Heart left ventricle (tissue), 13 donors: ENCODE data around the gene ELOVL2.

Experiments
- CTCF ChIP-seq, 12 donors: fragments of 200-600 bp; sonication (generic) in 4 of 12; IDR thresholded peaks; one replicate each; pipeline versions ENCODE4 v1.5.0 to v1.8.0; 2018 to 2022; ENCODE audit warnings: antibody characterized with exemption in 12 of 12, mild to moderate bottlenecking in 5 of 12
- POLR2A ChIP-seq, 2 donors: fragments of 450-650 bp; IDR thresholded peaks; one replicate each; pipeline ENCODE4 v1.6.1; 2017; ENCODE audit warnings: antibody characterized with exemption in 2 of 2, mild to moderate bottlenecking in 2 of 2, moderate library complexity in 2 of 2
- donor health status: ischemic (EF 13 %, LVEDD 7.1; RV severe dilation, severe dysfunction).
- donor health status: DM: no; HTN: yes; CAD: no.
- donor health status: DM: no; HTN: no; CAD: no.
- donor health status: ischemic (EF 25% LVEDD 6.9; RV normal size, moderate dysfunction).
- donor health status: ischemic (EF 25% LVEDD 5.7; RV mildly dilated, moderate dysfunction).
- donor health status: ischemic (EF 35%, LVEDD 5.7; RV mildly dilated, moderate dysfunction).
- donor health status: nonischemic (EF 11% LVEDD 7.7; RV severe dilation, severe dysfunction).
- donor health status: DM: yes; HTN: yes; CAD: no.
- donor health status: PGD.
- donor health status: ischemic (EF 29% LVEDD 5.4; RV normal size, mild dysfunction).
- donor health status: nonischemic (EF 23%, LVEDD 6.1; RV moderate dilation, normal function).

- TF ChIP-seq CTCF (IDR thresholded peaks at IDR 0.05), result no peak
- TF ChIP-seq POLR2A (IDR thresholded peaks at IDR 0.05), result no peak
These were observed 35.3 kb downstream of the ELOVL2 start for GRCh38 chr6:11008821-11009220.
